Body of pancreas (tissue), 4 donors: ENCODE data around the gene SLC25A40.
"Not testable (repeated sequence)": the region's sequence is repeated elsewhere in the genome, so short reads cannot be mapped to it uniquely, and the experiment has no call there.

ENCODE experiments used
- POLR2A ChIP-seq, 3 donors: fragments of 450-650 bp; IDR thresholded peaks; one replicate each; pipeline ENCODE4 v1.6.1; 2016; ENCODE audit warnings: antibody characterized with exemption in 3 of 3, mild to moderate bottlenecking in 2 of 3
- TF ChIP-seq, protein P1 (sequence below), 7 experiments: fragments of 450-650 bp in 4 of 7; fragments of 200-600 bp in 3 of 7; sonication (generic) in 3 of 7; IDR thresholded peaks; one replicate each; pipeline ENCODE4 v1.5.1; 2016 to 2019; ENCODE audit warnings: antibody characterized with exemption in 7 of 7

DNA sequence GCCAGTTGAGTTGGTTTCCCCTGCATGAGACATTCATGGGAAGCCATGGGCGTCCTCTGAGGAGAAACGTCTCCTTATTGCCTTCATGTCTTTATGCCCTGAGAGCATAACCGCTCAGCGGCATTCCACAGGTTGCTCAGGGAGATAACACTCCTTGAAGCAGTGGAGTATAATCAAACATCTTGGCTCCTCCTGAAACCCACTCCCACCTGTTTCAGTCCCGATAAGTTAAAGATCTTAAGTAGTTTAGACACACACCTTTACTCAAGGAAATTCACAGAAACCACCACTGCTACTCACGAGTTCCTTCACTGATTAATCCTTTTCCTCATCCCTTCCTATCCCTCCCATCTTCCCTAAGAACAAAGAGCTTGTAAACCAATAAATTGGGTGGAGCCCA lies 9.6 kb downstream of the SLC25A40 start:
- TF ChIP-seq, protein P1, sequence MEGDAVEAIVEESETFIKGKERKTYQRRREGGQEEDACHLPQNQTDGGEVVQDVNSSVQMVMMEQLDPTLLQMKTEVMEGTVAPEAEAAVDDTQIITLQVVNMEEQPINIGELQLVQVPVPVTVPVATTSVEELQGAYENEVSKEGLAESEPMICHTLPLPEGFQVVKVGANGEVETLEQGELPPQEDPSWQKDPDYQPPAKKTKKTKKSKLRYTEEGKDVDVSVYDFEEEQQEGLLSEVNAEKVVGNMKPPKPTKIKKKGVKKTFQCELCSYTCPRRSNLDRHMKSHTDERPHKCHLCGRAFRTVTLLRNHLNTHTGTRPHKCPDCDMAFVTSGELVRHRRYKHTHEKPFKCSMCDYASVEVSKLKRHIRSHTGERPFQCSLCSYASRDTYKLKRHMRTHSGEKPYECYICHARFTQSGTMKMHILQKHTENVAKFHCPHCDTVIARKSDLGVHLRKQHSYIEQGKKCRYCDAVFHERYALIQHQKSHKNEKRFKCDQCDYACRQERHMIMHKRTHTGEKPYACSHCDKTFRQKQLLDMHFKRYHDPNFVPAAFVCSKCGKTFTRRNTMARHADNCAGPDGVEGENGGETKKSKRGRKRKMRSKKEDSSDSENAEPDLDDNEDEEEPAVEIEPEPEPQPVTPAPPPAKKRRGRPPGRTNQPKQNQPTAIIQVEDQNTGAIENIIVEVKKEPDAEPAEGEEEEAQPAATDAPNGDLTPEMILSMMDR (IDR thresholded peaks at IDR 0.05): not testable (repeated sequence)
- TF ChIP-seq POLR2A (IDR thresholded peaks at IDR 0.05): not testable (repeated sequence)
